Stimulated activated CD8-positive, alpha-beta memory T cell treated with anti-CD3 and anti-CD28 coated beads, Interleukin-2, amount 100 ng/mL, for 48 hours (primary cell): ENCODE measurements around the gene MGST2.
"Not testable (repeated sequence)": the region's sequence is repeated elsewhere in the genome, so short reads cannot be mapped to it uniquely, and the experiment has no call there.

Experiments
- DNase-seq, 2 donors: peaks; one replicate each; pipeline ENCODE4 v3.0.0-alpha.2; 2020; ENCODE audit warnings: low read depth in 2 of 2

MGST2 gene

DNA sequence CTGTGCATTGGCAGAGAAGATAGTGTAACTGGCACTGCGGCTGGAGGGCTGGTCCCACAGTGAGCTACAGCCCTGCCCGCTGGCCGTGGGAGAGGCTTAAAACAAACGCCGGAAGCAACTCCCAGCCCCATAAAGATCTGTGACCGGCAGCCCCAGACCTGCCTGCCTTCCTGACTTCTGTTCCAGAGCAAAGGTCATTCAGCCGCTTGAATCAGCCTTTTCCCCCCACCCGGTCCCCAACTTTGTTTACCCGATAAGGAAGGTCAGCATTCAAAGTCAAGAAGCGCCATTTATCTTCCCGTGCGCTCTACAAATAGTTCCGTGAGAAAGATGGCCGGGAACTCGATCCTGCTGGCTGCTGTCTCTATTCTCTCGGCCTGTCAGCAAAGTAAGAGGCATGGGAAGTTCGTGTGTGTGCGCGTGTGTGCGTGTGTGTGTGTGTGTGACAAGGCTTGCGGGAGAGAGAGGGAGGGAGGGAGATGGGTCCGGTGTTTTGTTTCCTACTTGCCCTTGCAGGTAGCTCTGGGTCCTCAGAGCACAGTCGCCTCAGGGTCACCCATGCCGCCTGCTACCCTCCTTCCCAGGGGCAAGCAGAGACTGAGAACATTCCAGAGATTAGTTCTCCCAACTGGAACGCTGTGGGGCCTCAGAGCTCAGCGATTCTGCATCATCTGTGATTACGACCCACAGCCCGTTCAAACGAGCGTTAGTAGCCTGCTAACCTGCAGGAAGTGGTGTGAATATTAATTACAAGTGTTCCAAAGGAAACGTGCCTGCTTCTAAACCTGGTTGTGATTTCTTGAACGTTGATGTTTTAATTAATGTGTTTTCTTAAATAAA is at the start of gene MGST2:
MGST2 (plus strand) TSS at position 130 of the 840 bp plus-strand sequence; CDS start at position 331, 201 bp downstream.
- DNase-seq, result peak in 1 of 2 donors; percentile 14

DNA sequence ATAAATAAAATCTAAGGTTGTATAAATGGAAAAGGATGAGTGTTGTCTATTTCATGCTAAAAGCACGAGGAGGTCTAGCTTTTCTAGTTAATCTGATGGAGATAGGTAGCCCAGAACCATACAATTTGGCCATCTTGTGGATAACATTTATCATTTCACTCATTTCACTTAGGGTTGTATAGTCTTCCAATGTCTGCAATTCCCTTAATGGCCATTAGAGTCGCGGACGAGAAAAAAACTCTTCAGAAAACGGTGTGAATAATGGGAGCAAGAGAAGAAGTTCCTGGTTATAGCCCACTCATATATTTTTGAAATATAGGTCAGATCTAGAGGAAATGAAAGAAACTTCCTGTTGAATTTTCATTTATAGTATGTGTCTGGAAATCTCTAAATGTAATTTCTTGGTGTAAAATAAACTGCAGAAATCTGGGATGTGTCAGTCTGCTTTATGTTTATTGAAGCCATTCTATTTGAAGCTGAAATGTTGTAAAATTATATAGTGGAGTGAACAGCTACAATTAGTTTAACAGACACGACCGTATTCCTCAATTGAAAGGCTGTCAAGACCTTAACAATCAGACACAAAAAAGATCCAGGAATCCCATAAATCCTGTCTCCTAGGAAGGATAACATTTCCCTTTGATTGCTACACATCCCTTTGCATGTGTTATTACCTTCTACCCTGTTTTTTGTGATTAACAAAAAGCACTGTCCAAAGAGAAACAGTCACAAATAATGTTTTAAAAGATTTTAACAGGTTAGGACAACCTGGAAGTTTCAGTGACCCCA is 47.7 kb upstream of the MGST2 start:
- DNase-seq, result no peak

DNA sequence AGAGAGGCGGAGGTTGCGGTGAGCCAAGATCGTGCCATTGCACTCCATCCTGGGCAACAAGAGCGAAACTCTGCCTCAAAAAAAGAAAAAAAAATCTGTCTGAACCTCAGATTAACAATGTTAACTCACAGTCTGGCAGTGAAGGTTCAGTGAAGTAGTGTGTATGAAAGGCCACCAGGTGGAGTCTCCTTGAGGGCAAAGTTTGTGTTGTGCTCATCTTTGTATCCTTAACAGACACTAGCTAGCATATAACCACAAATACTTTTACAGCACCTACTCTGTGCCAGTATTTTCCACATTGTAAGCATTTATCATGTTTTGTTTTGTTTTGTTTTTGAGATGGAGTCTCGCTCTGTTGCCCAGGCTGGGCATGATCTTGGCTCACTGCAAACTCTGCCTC is 46.0 kb upstream of the MGST2 start:
- DNase-seq, result no peak

DNA sequence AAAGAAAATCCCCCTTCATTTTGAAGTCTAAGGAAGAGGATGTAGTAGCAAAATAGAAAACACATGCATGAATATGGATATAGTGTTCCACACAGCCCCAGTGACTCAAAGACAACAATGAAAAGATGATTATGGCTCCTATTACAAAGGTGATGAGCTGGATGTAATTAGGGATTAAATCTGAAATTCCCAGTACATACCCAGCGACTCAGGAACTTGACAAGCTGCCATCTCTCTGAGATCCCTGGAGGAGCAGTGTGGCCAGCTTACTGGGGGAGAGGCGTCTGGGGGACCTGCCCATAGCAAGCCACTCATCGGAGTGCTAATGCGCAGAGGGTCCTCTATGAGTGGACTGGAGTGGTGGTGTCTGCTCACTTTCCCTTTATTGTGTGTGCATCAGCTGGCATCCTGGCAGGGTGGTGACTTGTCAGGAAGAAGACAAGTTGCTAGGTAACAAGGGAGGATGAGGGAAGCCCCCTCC is 42.7 kb upstream of the MGST2 start:
- DNase-seq, result no peak

DNA sequence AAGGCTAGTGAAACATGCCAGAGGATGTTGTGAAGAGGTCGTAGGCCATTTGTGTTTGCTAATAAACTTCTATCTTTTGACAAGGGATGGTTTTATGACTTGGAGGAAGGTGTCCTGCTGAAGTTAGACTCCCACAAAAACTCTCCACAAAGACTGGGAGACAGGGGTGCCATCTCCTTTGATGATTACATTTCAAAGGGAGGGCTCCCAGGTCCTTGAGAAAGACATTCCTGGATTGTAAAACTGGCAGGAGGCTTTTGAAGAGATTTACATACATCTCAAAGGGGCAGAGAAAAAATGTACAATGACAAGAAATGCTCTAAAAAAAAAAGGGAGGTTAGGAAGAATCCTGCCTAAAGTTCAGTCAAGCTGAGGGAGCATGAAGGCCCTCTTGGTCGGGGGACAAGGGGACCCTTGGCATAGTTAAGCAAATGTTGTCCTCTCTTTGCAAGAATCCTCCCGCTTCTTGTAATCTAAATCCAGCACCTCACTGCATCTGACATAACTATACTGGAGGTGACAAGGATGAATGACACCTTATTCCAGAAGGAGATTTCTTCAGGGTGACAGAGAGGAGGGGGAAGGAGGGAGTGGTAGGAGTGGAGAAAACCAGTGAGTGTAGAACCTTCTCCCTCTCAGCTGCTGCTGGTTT is 41.1 kb upstream of the MGST2 start:
- DNase-seq, result no peak

DNA sequence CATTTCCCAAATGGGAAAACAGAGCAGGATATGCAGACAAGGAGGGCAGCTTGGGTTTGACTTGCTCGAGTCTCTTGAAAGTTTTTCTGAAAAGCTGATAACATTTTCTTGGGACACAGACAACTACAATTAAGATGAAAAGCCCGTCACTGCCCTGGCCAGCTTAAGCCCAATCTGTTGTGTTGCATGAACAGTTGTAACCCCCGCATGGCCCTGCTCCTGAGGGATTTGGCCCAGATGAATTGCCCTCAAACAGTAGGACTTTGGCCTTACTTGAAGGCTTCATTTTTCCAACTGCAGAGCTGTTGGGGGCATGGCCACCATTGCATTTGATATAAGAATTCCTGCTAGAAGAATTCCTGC is 40.5 kb upstream of the MGST2 start:
- no peak for DNase-seq

DNA sequence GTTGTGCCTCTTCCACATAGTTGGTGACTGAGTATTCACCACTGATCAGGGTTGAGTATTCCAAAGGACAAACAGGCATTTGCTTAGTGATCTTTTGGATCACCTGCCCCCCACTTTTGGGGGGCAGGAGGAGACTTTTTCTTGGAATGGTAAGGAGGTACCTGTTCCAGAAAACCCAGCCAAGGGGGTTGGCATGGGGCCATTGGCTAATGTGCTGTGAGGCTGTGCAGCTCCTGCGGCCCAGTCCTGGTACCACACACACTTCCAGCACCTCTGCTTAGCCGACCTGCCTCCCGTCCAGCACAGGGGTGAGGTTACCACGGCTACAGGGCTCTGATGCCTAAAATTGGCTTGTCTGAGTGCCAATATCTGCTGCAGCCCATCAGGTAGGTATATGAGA is 40.1 kb upstream of the MGST2 start:
- DNase-seq, result no peak

DNA sequence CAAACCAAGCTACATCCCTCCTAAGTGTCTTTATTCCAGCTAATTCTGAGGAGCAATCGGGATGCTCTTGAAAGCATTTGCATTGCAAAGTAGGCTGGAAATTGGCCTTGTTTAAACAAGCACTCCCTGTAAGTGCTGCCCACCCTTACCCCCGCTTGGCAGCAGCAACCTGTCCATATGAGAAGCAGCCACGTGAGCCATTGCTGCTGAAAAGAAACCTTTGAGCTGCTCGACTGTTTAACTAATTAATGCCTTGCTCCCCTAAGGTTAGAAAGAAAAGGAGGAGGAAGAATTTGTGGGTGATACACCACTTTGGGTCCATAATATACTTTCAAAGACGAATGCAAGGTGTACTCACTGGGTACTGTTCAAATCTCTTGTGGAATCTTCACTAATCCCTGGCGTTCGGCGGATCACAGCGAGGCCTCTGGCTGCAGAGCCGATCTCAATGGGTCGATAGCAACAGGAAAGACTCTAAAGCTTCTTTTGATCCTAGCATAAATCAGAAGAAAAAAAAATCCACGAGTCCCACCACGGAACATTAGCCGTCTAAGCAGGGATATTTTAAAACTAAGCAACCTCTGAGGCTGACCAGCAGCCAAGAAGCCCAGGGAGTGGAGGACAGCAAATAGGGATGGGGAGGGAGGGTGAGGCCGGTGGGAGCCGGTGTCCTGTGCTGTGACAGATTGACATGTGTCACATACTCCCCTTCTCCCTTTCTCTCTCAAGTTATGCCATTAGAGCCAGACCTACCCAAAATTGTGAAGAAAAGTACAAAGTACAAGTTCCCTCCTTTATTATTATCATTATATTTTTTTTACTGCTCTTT is 37.2 kb upstream of the MGST2 start:
- DNase-seq, result no peak

DNA sequence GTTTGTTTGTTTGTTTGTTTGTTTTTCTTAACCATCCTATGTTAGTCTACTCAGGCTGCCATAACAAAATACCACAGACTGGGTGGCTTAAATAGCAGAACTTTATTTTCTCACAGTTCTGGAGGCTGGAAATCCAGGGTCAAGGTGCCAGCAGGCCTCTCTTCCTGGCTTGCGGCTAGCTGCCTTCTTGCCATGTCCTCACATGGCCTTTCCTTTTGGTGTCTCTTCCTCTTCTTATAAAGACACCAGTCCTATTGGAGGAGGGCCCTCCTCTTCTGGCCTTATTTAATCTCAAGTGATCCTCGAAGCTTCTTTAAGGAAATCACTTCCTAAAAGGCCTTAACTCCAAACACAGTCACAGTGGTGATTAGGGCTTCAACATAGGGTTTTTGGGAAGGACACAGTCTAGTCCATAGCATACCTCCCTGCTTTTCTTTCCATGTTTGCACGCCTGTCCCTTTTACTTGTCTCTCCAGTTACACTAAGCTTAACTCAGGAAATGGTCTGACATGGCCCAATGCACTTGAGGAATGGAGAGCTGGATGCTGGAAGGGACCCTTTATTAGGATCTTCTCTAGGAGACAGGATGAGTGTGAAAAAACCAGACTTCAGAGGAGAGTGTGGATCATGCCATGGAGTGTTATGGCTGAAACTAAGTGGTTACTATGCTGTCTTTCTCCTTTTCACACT is 36.0 kb upstream of the MGST2 start:
- no peak for DNase-seq

DNA sequence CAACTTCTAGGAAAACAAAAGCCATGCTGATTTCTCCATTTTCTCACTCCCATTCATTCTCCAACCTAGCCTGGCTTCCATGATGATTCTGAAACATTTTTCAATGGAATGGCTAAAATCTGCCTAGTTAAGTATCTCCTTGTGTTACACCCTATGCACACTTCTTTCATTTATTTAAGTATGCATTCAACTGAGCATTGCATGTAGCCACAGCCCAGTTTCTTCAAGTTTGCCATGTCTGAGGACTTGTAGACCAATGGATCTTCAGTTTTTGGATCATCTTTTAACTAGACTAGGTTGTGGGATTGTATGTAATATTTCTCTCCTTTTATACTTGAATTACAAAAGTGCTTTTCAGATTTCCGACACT is 35.5 kb upstream of the MGST2 start:
- no peak for DNase-seq

DNA sequence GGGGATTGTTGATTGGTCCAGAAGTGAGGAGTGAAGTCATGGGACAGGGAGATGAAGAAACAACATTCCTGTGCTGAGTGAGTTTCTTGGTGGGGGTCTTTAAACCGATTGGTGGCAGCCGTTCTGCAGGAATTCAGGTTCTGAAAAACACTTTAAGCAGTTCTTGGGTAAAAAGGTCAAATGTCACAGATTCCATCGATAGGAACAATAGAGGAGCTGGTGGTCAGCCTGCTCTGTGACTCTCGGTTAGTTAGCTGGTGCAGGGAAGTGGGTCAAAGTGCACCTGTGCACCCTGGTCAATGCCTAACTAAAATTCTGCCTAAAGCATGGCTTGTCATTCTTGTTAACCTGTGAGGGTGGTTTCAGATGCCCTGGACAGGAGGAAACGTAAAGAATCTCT is 34.6 kb upstream of the MGST2 start:
- DNase-seq, result no peak

DNA sequence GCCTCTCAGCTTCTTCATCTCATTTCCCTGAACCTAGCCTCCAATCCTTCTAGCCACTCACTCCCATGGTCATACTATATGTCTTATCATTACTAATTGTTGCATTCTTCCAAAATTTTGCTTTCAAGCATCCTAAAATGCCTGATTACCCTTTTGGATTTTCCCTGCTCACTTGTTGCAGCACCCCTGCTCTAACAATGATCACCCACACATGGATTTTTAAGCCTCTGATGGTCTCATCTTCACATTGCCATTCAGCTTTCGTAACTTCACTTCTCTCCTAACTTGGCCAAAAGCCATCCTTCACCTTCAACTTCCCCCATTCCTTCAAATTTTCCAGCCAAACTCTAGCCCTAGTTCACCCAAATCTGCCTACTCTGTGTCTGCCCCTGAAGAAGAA is 33.8 kb upstream of the MGST2 start:
- no peak for DNase-seq

DNA sequence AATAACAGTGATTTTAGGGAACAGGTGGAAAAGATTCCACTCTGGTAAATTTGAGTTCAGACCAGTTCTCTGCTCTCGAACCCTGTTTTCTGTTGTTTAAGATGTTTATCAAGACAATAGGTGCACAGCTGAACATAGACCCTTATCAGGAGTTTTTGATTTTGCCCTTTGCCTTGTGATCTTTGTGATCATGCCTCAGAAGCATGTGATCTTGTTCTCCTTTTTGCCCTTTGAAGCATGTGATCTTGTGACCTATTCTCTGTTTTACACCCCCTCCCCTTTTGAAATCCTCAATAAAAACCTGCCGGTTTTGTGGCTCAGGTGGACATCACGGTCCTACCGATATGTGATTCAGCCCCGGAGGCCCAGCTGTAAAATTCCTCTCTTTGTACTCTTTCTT is 32.9 kb upstream of the MGST2 start:
- not testable (repeated sequence) for DNase-seq

DNA sequence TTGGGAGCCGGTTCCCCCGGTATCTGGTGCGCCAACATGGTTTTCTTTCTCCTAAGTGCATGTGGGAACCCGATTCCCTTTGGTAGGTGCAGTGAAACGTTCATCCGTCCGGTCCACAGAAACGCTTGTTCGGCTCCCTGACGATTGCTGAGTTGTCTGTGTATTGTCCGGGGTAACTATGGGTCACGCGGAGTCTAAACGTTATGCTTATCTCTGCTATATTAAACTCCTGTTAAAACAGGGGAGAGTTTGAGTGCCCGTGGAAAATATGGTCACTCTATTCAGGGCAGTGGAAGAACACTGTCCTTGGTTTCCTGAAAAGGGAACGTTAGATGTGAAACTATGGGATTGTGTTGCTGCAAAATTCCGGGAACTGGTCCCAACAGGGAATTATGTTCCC is 32.4 kb upstream of the MGST2 start:
- DNase-seq, result no peak

DNA sequence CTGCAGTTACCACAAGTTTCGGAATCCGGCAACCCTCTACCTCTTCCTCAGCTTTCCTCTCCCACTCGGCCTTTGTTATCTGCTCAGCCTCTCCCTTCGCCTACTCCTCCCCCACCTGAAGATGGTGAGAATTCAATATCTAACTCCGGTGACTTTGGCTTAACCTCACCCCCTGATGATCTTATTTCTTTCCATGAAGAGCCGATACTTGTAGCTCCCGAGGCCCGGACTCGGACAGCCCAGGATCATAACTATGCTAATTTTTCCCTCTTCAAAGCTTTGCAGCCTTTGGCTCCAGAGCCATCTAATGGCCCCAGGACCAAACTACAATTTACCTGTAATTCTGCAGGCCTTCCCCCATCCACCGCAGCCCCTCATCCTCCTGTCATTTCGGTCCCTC is 32.0 kb upstream of the MGST2 start:
- DNase-seq, result no peak

DNA sequence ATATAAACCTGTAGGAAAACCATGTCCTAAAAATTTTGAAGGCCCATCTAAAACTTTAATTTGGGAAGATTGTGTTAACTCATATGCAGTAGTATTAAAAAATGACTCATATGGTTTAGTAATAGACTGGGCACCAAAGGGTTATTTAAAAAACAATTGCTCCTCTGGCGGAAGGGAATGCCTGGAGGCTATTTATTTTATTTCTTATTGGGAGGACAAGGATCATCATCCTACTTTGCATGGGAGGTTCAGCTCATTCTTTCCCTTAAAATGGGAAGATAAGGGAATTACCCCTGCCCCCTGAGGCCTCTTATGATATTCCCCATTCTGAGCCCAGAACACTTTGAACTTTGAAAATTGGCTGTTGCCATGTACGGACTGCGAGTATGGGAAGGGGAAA is 29.7 kb upstream of the MGST2 start:
- DNase-seq, result no peak

DNA sequence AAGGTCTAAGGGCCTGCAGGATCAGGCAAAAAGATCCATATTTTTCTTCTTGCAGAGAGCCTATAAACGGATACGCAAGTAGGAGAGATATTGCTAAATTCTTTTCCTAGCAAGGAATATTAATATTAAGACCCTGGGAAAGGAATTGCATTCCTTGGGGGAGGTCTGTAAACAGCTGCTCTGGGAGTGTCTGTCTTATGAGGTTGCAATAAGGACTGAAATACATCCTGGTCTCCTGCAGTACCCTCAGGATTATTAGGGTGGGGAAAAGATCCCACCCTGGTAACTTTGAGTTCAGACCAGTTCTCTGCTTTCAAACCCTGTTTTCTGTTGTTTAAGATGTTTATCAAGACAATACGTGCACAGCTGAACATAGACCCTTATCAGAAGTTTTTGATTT is 27.3 kb upstream of the MGST2 start:
- not testable (repeated sequence) for DNase-seq

DNA sequence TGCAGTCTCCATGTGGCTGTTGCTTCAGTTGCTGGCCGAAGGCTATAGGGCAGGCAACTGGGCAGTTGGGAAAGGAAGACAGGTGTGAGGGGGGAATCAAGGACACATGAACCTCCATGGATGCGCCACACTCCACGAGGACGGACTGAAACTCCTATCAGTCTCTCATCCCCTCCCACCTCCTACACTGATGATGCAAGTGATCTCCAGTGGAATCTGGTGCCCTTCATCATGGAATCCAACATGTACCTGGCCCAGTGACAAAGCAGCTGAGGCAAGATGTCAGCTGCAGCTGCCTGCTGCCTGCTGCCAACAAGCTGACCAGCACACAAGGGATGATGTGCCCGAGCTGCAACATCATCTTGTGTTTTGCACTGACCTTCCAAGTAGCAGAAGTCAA is 26.0 kb upstream of the MGST2 start:
- DNase-seq, result no peak

DNA sequence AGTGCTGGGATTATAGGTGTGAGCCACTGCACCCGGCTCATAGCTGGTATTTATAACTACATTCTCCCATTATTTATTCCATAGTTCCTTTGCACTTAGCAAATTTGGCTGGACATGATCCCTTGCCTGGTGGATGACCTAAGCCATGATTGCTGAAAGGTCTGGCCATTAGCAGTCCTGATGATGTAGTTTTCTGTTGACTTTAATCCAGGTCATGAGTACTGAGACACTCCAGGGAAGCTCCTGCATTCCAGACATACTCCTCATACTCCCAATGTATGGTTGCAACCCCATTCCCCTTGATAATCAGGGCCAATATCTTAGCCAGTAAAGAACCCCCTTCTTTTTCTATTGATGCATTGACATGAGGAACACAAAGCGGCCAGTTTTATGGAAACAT is 24.4 kb upstream of the MGST2 start:
- DNase-seq, result no peak

DNA sequence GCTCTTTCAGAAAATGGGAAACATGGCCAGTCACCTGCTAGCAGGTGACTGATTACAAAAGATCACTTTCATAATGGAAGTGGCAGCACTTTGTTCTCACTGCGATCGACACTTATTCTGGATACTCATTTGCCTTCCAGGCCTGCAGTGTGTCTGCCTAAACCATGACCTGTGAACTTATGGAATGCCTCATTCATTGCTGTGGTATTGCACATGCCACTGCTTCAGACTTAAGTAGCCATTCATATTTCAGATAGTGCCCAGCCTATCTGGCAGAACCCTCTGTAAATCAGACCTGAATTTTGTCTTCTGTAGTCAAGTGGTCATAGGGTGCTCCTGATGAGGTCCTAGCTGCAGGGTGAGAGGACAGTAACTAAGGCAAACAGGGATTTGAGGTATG is 23.3 kb upstream of the MGST2 start:
- DNase-seq, result no peak
